Upper lobe of left lung (tissue), 6 donors: ENCODE data around the gene CBLN3. TPM values are rescaled to one million over a fixed set of nuclear protein-coding genes. Genes with fewer than 3 reads are reported as not detected.

Experiments
- ATAC-seq, 2 donors: fragments of 200-7000 bp; cut with Tn5 transposase; one replicate each; pipeline ENCODE4 v1.9.1; 2022; ENCODE audit warnings: mild to moderate bottlenecking in 2 of 2, moderate library complexity in 2 of 2; ENCODE audit not compliant: low FRiP score in 2 of 2
- DNase-seq, 2 donors: peaks; one replicate each; pipeline ENCODE4 v3.0.0-alpha.2; 2019 to 2020
- H3K27ac ChIP-seq, 4 donors: fragments of 200-600 bp; sonication (generic); one replicate each; pipeline ENCODE4 v1.5.1; 2016 to 2019
- H3K27me3 ChIP-seq, 4 donors: fragments of 200-600 bp; sonication (generic); one replicate each; pipeline ENCODE4 v1.5.1; 2017 to 2019
- H3K36me3 ChIP-seq, 4 donors: fragments of 200-600 bp; sonication (generic); one replicate each; pipeline ENCODE4 v1.5.1; 2016 to 2019
- H3K4me1 ChIP-seq, 4 donors: fragments of 200-600 bp; sonication (generic); one replicate each; pipeline ENCODE4 v1.5.1; 2018 to 2019
- H3K4me3 ChIP-seq, 4 donors: fragments of 200-600 bp; sonication (generic); one replicate each; pipeline ENCODE4 v1.5.1; 2017 to 2019; ENCODE audit warnings: mild to moderate bottlenecking in 2 of 4, moderate library complexity in 1 of 4
- H3K9me3 ChIP-seq, 4 donors: fragments of 200-600 bp; sonication (generic); one replicate each; pipeline ENCODE4 v1.5.1; 2018 to 2019
- EP300 ChIP-seq, 4 donors: sonication (generic); formaldehyde crosslinking; IDR thresholded peaks; one replicate each; pipeline ENCODE4 v1.5.1; 2017; ENCODE audit warnings: antibody characterized with exemption in 4 of 4, control low read depth in 2 of 4
- POLR2A ChIP-seq, 4 donors: fragments of 450-650 bp; IDR thresholded peaks; one replicate each; pipeline ENCODE4 v1.5.1; 2016 to 2017; ENCODE audit warnings: antibody characterized with exemption in 4 of 4, mild to moderate bottlenecking in 2 of 4
- POLR2AphosphoS5 ChIP-seq, 2 donors: sonication (generic); formaldehyde crosslinking; IDR thresholded peaks; one replicate each; pipeline ENCODE4 v1.5.1; 2017; ENCODE audit warnings: antibody characterized with exemption in 2 of 2
- WGBS, 2 donors: methylation state at CpG; one replicate each; pipeline ENCODE4 v1.1.5; 2017 to 2018; 5-methylcytosine and 5-hydroxymethylcytosine counted together
- total RNA-seq, 6 donors: library from RNA; depleted of rRNA in 4 of 6; stranded (reverse); fragments of >200 nt in 4 of 6; gene quantifications; one replicate each; pipeline versions ENCODE4 v1.1.0 to v1.2.1, GENCODE V29; 2016 to 2021
- TF ChIP-seq, protein P1 (sequence below), 6 experiments: fragments of 450-650 bp in 4 of 6; fragments of 200-600 bp in 2 of 6; sonication (generic) in 2 of 6; IDR thresholded peaks; one replicate each; pipeline ENCODE4 v1.5.1; 2016 to 2019; ENCODE audit warnings: antibody characterized with exemption in 6 of 6
- donor health status: DM: no; HTN: no; CAD: no; lungs with moderate emphysema.
- donor health status: DM: no; HTN: yes; CAD: no; lungs with severe emphysema.

CBLN3 gene
- total RNA-seq, 6 donors from 2014 or later: 1.1 to 4.2 (median 3.1) TPM

DNA sequence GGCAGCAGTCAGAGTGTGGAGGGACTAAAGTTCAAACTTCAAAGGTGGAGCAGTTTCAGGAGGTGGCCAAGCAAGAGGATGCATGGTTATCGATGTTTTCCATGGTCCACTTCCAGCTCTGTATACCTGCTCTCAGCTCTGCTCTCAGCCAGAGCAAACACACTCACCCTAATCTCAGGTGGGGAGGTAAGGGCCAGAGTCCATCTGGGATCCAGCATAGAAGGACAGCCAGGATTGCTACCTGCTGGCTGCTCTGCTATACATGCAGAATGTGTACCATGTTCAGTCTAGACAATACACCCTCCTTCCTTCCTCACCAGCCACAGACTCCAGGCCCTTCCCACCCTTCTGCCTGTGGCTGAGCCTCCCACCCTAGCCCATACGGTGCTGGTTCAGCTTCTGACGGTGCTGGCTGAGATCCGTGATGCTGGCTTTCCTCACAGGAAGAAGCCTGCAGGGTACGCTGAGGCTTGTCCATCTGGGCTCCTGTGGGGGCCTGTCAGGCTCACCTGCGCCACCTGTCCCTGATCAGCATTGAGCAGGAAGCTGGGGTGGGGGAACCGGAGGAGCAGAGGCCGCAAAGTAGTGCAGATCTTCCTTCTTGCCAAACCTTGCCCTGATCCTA lies 2.4 kb downstream of the CBLN3 start:
- Histone ChIP-seq H3K9me3 (no peaks in the 10 kb centered on the region), H3K4me1 (peaks cover 29 to 52% (median 36%) of the 10 kb centered on the region in 4 donors), H3K27ac (no peak overlapping the region), H3K36me3 (peaks cover 0 to 4% (median 1%) of the 10 kb centered on the region in 4 donors), H3K4me3 (no peak overlapping the region), H3K27me3 (no peaks in the 10 kb centered on the region)
- DNase-seq (no peak), ATAC-seq (no peak)
- 67 to 75% methylated on average over 5 to 8 of the region's 8 CpGs for WGBS, 2 donors
- no peak for TF ChIP-seq POLR2AphosphoS5 (IDR thresholded peaks at IDR 0.05)
- TF ChIP-seq, protein P1, sequence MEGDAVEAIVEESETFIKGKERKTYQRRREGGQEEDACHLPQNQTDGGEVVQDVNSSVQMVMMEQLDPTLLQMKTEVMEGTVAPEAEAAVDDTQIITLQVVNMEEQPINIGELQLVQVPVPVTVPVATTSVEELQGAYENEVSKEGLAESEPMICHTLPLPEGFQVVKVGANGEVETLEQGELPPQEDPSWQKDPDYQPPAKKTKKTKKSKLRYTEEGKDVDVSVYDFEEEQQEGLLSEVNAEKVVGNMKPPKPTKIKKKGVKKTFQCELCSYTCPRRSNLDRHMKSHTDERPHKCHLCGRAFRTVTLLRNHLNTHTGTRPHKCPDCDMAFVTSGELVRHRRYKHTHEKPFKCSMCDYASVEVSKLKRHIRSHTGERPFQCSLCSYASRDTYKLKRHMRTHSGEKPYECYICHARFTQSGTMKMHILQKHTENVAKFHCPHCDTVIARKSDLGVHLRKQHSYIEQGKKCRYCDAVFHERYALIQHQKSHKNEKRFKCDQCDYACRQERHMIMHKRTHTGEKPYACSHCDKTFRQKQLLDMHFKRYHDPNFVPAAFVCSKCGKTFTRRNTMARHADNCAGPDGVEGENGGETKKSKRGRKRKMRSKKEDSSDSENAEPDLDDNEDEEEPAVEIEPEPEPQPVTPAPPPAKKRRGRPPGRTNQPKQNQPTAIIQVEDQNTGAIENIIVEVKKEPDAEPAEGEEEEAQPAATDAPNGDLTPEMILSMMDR (IDR thresholded peaks at IDR 0.05): no peak
- TF ChIP-seq POLR2A (IDR thresholded peaks at IDR 0.05): no peak
- TF ChIP-seq EP300 (IDR thresholded peaks at IDR 0.05): no peak

- TF ChIP-seq, protein P1 (IDR thresholded peaks at IDR 0.05): no peak
- TF ChIP-seq POLR2AphosphoS5 (IDR thresholded peaks at IDR 0.05) (no peak), EP300 (IDR thresholded peaks at IDR 0.05) (no peak), POLR2A (IDR thresholded peaks at IDR 0.05) (no peak)
- no peak for DNase-seq
- Histone ChIP-seq H3K36me3 (no peaks in the 10 kb centered on the region), H3K4me1 (peaks cover 23 to 45% (median 29%) of the 10 kb centered on the region in 4 donors), H3K27me3 (no peaks in the 10 kb centered on the region), H3K4me3 (no peak overlapping the region), H3K9me3 (no peaks in the 10 kb centered on the region), H3K27ac (no peak overlapping the region)
- WGBS, 2 donors: 85 to 89% methylated on average over 2 of the region's 2 CpGs
- no peak for ATAC-seq
Observed at GRCh38 chr14:24426150-24426911, 3.1 kb downstream of the CBLN3 start.

- 29 to 45% methylated on average over 3 of the region's 3 CpGs for WGBS, 2 donors
- H3K36me3 ChIP-seq: no peaks in the 10 kb centered on the region
- ATAC-seq (peak in 1 of 2 donors; percentile 9), DNase-seq (no peak)
- peaks cover 16 to 39% (median 22%) of the 10 kb centered on the region in 4 donors for H3K4me1 ChIP-seq
- no peak overlapping the region for H3K4me3 ChIP-seq
- no peaks in the 10 kb centered on the region for H3K9me3 ChIP-seq
- TF ChIP-seq POLR2AphosphoS5 (IDR thresholded peaks at IDR 0.05) (no peak), POLR2A (IDR thresholded peaks at IDR 0.05) (no peak), EP300 (IDR thresholded peaks at IDR 0.05) (no peak)
- TF ChIP-seq, protein P1 (IDR thresholded peaks at IDR 0.05): no peak
- H3K27me3 ChIP-seq: no peaks in the 10 kb centered on the region
- H3K27ac ChIP-seq: peak overlapping the region in 3 of 4 donors; percentile 10 to 58 (median 34)
Observed at GRCh38 chr14:24425704-24426103, 3.8 kb downstream of the CBLN3 start.

DNA sequence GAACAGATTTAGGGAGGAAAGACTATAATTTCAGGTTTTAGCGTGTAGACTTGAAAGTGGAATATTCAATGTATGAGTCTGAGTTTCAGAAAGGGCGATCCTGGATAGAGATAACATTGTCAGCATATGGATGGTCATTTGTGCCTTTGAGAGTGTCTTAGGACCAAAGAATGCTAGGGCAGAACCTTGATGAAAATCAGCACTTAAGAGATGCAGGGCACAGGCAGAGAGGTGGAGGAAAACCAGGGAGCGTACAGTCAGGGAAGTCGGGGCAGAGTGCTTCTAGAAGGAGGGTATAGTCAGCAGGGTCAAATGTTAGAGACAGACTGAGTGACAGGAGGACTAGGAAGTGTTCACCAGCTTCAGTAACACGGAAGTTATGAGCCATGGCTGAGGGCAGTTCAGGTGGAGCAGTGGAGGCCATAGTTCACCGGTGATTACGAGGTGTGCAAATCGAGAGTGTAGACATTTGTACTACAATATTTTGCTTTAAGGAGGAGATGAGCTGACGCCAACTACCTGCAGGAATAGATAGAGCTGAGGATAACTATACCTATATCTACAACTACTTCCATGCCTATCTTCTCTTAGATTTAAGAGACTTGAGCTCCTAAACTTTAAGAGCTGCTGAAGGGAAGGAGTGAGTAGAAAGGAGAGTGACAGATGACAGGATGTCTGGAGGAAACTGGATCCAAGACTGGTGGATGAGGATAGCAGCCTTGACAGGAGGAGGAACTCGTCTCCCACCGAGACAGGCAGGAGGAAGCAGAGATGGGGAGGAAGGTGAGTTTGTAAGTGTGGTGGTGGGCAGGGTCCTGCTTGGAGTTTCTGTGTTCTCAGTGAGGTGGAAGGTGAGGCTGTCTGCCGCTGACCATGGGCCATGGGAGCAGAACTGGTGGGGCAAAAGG lies 6.5 kb downstream of the CBLN3 start:
- TF ChIP-seq POLR2AphosphoS5 (IDR thresholded peaks at IDR 0.05): no peak
- TF ChIP-seq, protein P1 (IDR thresholded peaks at IDR 0.05): no peak
- no peak for TF ChIP-seq POLR2A (IDR thresholded peaks at IDR 0.05)
- TF ChIP-seq EP300 (IDR thresholded peaks at IDR 0.05): no peak
- no peaks in the 10 kb centered on the region for H3K9me3 ChIP-seq
- WGBS, 2 donors: 73 to 74% methylated on average over 12 of the region's 12 CpGs
- H3K27me3 ChIP-seq: no peaks in the 10 kb centered on the region
- H3K4me1 ChIP-seq: peaks cover 11 to 23% (median 21%) of the 10 kb centered on the region in 4 donors
- H3K36me3 ChIP-seq: no peaks in the 10 kb centered on the region
- no peak overlapping the region for H3K4me3 ChIP-seq
- DNase-seq (no peak), ATAC-seq (no peak)
- no peak overlapping the region for H3K27ac ChIP-seq
